Measurements from ENCODE around the gene PPP1R1B.

PPP1R1B gene

DNA sequence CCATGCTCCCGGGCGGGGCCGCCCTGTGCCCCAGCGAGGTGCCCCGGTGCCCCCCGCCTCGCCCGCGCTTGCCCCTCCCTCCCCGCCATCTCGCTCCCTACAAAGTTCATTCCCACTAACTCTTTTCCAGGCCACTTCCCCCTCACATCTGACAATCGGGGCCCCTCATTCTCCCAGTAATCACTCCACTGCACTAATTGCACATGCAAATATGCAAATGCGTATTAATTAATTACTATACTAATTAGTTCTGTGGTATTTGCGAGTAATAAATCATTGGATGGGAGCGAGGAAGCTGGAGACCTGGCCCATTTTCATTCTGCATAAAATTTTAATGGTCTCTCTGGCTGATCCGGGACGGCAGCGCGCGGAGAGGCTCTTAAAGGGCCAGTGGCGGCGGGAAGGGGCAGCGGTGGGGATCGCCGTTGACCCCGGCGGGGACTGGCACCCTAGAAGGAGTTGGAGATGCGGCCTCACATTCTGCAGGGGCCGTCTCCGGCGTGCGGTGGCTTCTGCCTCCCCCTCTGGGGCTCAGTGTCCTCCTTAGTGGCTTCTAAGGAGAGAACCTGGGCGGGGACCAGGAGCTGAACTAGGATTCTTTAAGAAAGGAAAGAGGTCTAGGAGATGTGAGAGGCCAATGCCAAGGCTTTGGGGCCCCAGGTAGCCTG, 8.4 kb upstream of the PPP1R1B start:
- Histone ChIP-seq H3K27ac (ENCODE audit: low read length) (no peak overlapping the region), H3K27me3 (ENCODE audit: control insufficient read depth in 1 of 2, insufficient read depth in 2 of 2, low read length in 2 of 2) (peaks cover 16% of the 10 kb centered on the region in 2 donors), H3K4me1 (ENCODE audit: control insufficient read depth, insufficient read depth, low read length) (peaks cover 22% of the 10 kb centered on the region), H3K9me3 (ENCODE audit: control insufficient read depth in 2 of 2, low read length in 2 of 2) (no peaks in the 10 kb centered on the region), H3K9ac (ENCODE audit: low read length in 2 of 2) (peak overlapping the region in 1 of 2 donors; percentile 32), H3K36me3 (ENCODE audit: control insufficient read depth in 2 of 2, insufficient read depth in 2 of 2, low read length in 2 of 2) (no peaks in the 10 kb centered on the region), H3K4me3 (ENCODE audit: low read length in 2 of 2) (peak overlapping the region; percentile 52 to 71)

DNA sequence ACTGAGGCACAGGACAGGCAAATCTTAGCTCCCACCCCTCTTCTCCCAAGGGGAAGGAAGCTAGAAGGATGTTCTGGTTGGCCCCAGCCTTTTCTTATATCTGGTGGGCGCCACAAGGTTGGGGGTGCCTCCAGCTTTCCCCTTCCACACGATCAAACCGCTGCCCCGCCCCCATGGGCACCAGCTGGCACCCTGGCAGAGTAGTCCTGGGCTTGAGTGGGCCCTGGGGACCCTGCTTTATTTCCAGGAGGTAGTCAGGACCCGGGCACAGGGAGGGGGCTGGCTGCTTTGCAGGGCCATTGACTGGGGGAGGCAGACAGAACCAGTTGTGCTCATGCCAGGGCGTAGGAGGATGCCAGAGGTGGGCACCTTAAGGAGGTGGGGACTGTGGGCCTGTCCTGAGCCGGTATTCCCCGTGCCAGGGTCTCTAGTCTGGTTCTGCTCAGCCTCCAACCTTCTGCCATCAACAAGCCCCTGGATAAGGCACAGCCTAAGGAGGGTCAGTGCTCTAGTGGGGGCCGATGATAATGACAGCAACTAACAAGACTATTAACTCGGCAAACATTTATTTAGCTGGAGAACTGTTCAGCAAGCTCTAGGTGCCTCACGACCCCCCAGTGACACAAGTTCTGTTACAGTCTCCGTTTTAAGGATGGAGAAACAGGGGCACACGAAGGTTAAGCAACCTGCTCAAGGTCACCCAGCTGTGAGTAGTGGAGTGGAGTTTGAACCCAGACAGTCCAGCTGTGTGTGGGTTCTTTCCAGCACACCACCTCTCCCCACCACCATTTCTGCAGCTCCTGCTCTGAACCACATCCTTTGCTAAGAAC, 7.6 kb upstream of the PPP1R1B start:
- H3K27ac ChIP-seq (ENCODE audit: low read length): no peak overlapping the region
- no peaks in the 10 kb centered on the region for H3K9me3 ChIP-seq (ENCODE audit: control insufficient read depth in 2 of 2, low read length in 2 of 2)
- no peak overlapping the region for H3K4me3 ChIP-seq (ENCODE audit: low read length in 2 of 2)
- H3K27me3 ChIP-seq (ENCODE audit: control insufficient read depth in 1 of 2, insufficient read depth in 2 of 2, low read length in 2 of 2): peaks cover 11 to 15% of the 10 kb centered on the region in 2 donors
- no peak overlapping the region for H3K9ac ChIP-seq (ENCODE audit: low read length in 2 of 2)
- H3K4me1 ChIP-seq (ENCODE audit: control insufficient read depth, insufficient read depth, low read length): peaks cover 25% of the 10 kb centered on the region
- no peaks in the 10 kb centered on the region for H3K36me3 ChIP-seq (ENCODE audit: control insufficient read depth in 2 of 2, insufficient read depth in 2 of 2, low read length in 2 of 2)

DNA sequence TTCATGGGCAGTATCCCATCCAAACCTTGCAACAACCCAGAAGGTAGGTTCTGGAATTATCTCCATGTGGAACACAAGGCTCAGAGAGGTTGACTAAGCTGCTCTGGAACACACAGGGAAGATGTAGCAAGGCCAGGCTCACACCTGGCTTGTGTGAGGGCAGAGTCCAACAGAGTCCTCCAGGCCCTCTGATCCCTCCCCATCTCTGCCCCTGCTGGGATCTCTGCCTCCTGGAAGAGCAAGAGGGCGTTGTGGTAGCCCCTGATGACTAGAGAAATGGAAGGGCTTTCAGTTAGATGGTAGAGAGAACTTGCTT, 7.0 kb upstream of the PPP1R1B start:
- Histone ChIP-seq H3K4me1 (ENCODE audit: control insufficient read depth, insufficient read depth, low read length) (peaks cover 25% of the 10 kb centered on the region), H3K36me3 (ENCODE audit: control insufficient read depth in 2 of 2, insufficient read depth in 2 of 2, low read length in 2 of 2) (no peaks in the 10 kb centered on the region), H3K9me3 (ENCODE audit: control insufficient read depth in 2 of 2, low read length in 2 of 2) (no peaks in the 10 kb centered on the region), H3K27ac (ENCODE audit: low read length) (no peak overlapping the region), H3K4me3 (ENCODE audit: low read length in 2 of 2) (no peak overlapping the region), H3K9ac (ENCODE audit: low read length in 2 of 2) (no peak overlapping the region), H3K27me3 (ENCODE audit: control insufficient read depth in 1 of 2, insufficient read depth in 2 of 2, low read length in 2 of 2) (peaks cover 16% of the 10 kb centered on the region in 2 donors)

DNA sequence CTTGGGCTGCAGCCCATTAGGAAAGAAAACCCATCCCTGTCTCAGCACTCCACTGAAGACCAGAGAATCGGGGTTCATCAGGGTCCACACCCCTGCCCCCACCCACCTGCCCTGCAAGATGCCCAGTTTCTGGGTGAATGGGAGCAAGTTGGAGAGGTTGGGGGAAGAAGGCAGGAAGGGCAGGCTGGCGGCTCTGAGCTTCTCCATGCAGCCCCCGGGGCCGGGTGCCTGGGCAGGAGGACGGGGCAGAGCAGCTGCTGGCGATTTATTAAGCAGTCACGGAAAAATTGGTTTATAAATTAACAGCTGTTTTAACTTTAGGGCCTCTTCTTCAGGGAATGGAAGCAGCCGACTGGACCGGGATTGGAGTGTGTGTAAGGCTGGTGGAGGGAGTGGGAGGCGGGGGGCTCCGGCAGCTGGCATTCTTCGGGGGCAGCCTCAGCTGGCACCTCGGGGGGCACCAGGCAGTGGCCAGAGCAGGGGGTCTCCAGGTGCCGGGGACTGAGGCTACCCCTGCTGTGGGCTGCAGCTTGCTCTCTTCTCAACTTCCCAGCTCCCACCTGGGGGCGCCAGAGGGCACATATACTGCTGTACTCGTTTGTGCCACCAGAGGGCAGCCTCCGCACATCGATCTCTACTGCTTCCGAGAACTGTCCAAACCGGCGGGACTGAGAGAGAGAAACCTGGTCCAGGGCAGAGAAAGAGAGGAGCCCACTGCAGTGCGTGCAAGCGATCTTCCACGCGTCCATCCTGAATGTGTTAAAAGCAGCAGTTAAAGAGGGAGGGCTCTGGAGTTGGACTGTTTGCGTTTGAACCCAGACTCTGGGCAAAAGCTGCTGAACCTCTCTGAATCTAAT, 5.0 kb upstream of the PPP1R1B start:
- Histone ChIP-seq H3K27ac (ENCODE audit: low read length) (no peak overlapping the region), H3K9me3 (ENCODE audit: control insufficient read depth in 2 of 2, low read length in 2 of 2) (no peaks in the 10 kb centered on the region), H3K9ac (ENCODE audit: low read length in 2 of 2) (no peak overlapping the region), H3K4me1 (ENCODE audit: control insufficient read depth, insufficient read depth, low read length) (peaks cover 26% of the 10 kb centered on the region), H3K4me3 (ENCODE audit: low read length in 2 of 2) (peak overlapping the region in 1 of 2 donors; percentile 52), H3K27me3 (ENCODE audit: control insufficient read depth in 1 of 2, insufficient read depth in 2 of 2, low read length in 2 of 2) (peaks cover 27 to 33% of the 10 kb centered on the region in 2 donors), H3K36me3 (ENCODE audit: control insufficient read depth in 2 of 2, insufficient read depth in 2 of 2, low read length in 2 of 2) (no peaks in the 10 kb centered on the region)

DNA sequence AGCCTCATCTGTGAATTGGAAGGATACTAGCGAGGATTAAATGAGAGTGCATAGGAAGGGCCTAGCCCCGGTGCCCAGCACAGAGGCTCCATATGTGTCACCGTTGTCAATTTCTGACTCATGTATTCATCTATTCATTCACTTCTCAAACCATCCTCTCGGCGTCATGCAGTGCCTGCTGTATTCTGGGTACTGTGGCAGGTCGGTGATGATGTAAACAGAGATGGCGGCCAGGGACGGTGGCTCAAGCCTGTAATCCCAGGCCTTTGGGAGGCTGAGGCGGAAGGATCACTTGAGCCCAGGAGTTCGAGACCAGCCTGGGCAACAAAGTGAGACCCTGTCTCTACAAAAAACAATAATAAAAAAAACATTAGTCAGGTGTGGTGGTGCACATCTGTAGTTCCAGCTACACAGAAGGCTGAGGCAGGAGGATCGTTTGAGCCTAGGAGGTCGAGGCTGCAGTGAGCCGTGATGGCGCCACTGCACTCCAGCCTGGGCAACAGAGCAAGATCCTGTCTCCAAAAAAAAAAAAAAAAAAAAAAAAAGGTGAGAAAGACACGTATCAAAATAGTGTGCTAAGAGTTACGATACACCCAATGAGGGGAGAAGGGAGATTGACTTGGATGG, 4.3 kb upstream of the PPP1R1B start:
- peaks cover 25 to 35% of the 10 kb centered on the region in 2 donors for H3K27me3 ChIP-seq (ENCODE audit: control insufficient read depth in 1 of 2, insufficient read depth in 2 of 2, low read length in 2 of 2)

DNA sequence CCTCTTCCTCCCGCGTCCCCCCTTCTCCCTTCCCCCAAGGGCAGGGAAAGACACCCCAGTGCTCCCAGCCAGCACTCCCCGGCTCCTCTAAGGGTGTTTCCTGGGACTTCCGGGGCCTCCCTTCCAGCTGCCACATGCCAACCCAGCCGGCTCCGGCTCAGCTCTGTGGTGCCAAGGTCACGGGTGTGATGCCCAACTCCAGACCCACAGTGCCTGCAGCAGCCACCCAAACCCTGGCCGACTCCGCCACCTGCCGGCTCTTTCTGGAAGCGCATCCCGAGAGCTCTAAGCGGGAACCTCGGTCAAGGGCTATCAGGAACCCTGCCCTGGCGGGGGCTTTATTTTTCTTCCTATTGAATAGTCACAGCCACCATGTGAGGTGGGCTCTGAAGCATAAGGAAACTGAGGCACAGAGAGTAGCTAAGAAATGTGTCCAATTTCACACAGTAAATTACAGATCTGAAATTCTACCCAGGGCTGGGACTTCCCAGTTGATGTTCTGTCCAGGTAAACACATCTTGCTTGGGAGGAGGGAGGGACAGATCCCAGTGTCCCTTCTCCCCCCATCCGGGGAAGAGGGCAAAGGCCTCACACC, 3.3 kb upstream of the PPP1R1B start:
- no peak overlapping the region for H3K9ac ChIP-seq (ENCODE audit: low read length in 2 of 2)
- H3K27me3 ChIP-seq (ENCODE audit: control insufficient read depth in 1 of 2, insufficient read depth in 2 of 2, low read length in 2 of 2): peaks cover 30 to 44% of the 10 kb centered on the region in 2 donors
- H3K27ac ChIP-seq (ENCODE audit: low read length): no peak overlapping the region
- H3K9me3 ChIP-seq (ENCODE audit: control insufficient read depth in 2 of 2, low read length in 2 of 2): no peaks in the 10 kb centered on the region
- peaks cover 28% of the 10 kb centered on the region for H3K4me1 ChIP-seq (ENCODE audit: control insufficient read depth, insufficient read depth, low read length)
- no peaks in the 10 kb centered on the region for H3K36me3 ChIP-seq (ENCODE audit: control insufficient read depth in 2 of 2, insufficient read depth in 2 of 2, low read length in 2 of 2)
- no peak overlapping the region for H3K4me3 ChIP-seq (ENCODE audit: low read length in 2 of 2)

More for the DNA sequence above, 4.3 kb upstream of the PPP1R1B start:
- Histone ChIP-seq H3K4me1 (ENCODE audit: control insufficient read depth, insufficient read depth, low read length) (peaks cover 31% of the 10 kb centered on the region), H3K9ac (ENCODE audit: low read length in 2 of 2) (no peak overlapping the region), H3K9me3 (ENCODE audit: control insufficient read depth in 2 of 2, low read length in 2 of 2) (no peaks in the 10 kb centered on the region), H3K36me3 (ENCODE audit: control insufficient read depth in 2 of 2, insufficient read depth in 2 of 2, low read length in 2 of 2) (no peaks in the 10 kb centered on the region), H3K4me3 (ENCODE audit: low read length in 2 of 2) (peak overlapping the region in 1 of 2 donors; percentile 52), H3K27ac (ENCODE audit: low read length) (no peak overlapping the region)

DNA sequence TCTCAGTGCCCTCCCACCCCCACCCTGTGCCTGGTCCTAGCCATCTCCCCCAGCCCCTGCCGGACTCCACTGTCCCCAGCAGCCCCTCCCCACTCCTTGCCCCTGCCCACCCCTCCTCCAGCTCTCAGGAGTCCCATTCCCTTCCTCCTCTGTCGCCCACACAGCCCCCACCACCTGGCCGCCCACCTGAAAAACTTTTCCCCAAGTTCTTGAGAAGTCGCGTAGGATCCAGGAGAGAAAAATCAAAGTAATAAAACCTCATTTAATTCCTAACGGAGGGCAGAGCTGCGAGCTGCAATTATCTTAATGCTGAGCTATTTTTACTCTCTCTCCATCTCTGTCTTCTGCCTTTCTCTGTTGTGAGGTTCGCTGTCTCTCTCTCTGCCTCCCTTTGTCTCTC, 2.4 kb upstream of the PPP1R1B start:
- H3K4me3 ChIP-seq (ENCODE audit: low read length in 2 of 2): no peak overlapping the region
- no peak overlapping the region for H3K27ac ChIP-seq (ENCODE audit: low read length)
- peaks cover 35 to 52% of the 10 kb centered on the region in 2 donors for H3K27me3 ChIP-seq (ENCODE audit: control insufficient read depth in 1 of 2, insufficient read depth in 2 of 2, low read length in 2 of 2)
- H3K4me1 ChIP-seq (ENCODE audit: control insufficient read depth, insufficient read depth, low read length): peaks cover 22% of the 10 kb centered on the region
- no peak overlapping the region for H3K9ac ChIP-seq (ENCODE audit: low read length in 2 of 2)
- H3K36me3 ChIP-seq (ENCODE audit: control insufficient read depth in 2 of 2, insufficient read depth in 2 of 2, low read length in 2 of 2): no peaks in the 10 kb centered on the region
- H3K9me3 ChIP-seq (ENCODE audit: control insufficient read depth in 2 of 2, low read length in 2 of 2): no peaks in the 10 kb centered on the region

DNA sequence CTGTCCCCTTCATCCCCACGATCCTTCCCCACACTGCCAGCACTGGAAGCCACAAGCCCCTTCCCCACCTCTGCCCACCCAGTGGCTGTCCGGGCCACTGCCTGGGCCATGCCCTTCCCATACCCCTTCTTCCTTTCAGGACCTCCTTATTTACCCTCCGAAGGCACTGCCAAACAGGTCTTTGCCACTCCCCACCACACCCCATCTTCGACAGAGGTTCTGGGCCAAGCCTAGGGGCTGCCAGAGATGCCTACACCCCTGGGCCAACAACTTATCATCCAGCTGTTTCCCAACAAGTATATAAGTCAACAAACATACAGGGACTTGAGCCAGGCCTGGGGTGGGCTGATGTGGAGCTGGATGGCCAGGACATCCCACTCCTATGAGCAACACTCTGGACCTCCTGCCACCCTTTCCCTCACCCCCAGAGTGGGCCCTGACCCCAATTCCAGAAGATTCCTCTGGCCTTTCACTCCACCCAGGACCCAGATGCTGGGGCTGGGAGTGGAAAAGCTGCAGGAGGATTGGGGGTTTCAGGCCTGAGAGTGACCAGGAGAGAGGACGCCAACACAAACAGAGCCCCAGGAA, 1.5 kb upstream of the PPP1R1B start:
- H3K9me3 ChIP-seq (ENCODE audit: control insufficient read depth in 2 of 2, low read length in 2 of 2): no peaks in the 10 kb centered on the region
- H3K27me3 ChIP-seq (ENCODE audit: control insufficient read depth in 1 of 2, insufficient read depth in 2 of 2, low read length in 2 of 2): peaks cover 39 to 61% of the 10 kb centered on the region in 2 donors
- no peak overlapping the region for H3K27ac ChIP-seq (ENCODE audit: low read length)
- peaks cover 22% of the 10 kb centered on the region for H3K4me1 ChIP-seq (ENCODE audit: control insufficient read depth, insufficient read depth, low read length)
- H3K36me3 ChIP-seq (ENCODE audit: control insufficient read depth in 2 of 2, insufficient read depth in 2 of 2, low read length in 2 of 2): no peaks in the 10 kb centered on the region
- no peak overlapping the region for H3K4me3 ChIP-seq (ENCODE audit: low read length in 2 of 2)
- H3K9ac ChIP-seq (ENCODE audit: low read length in 2 of 2): no peak overlapping the region

DNA sequence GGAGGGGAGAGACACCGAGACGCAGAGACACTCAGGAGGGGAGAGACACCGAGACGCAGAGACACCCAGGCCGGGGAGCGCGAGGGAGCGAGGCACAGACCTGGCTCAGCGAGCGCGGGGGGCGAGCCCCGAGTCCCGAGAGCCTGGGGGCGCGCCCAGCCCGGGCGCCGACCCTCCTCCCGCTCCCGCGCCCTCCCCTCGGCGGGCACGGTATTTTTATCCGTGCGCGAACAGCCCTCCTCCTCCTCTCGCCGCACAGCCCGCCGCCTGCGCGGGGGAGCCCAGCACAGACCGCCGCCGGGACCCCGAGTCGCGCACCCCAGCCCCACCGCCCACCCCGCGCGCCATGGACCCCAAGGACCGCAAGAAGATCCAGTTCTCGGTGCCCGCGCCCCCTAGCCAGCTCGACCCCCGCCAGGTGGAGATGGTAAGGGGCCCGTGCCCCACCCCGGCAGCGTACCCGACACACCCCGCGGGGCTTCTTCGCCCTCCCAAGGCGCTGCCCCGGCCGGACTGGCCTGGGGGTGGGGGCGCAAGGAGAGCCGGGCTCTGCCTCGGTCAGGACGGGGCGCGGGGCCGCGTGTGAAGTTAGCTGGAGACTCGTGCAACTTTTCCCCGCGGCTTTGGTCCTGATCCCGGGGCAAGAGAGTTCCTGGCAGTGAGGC, 427 bp downstream of the PPP1R1B start:
- Histone ChIP-seq H3K36me3 (ENCODE audit: control insufficient read depth in 2 of 2, insufficient read depth in 2 of 2, low read length in 2 of 2) (no peaks in the 10 kb centered on the region), H3K9me3 (ENCODE audit: control insufficient read depth in 2 of 2, low read length in 2 of 2) (no peaks in the 10 kb centered on the region), H3K27ac (ENCODE audit: low read length) (no peak overlapping the region), H3K4me3 (ENCODE audit: low read length in 2 of 2) (peak overlapping the region in 1 of 2 donors; percentile 54), H3K9ac (ENCODE audit: low read length in 2 of 2) (no peak overlapping the region), H3K27me3 (ENCODE audit: control insufficient read depth in 1 of 2, insufficient read depth in 2 of 2, low read length in 2 of 2) (peaks cover 43 to 61% of the 10 kb centered on the region in 2 donors), H3K4me1 (ENCODE audit: control insufficient read depth, insufficient read depth, low read length) (peaks cover 18% of the 10 kb centered on the region)
